HepG2 (cell line): ENCODE results near the gene CBFA2T2. TPM values are rescaled to one million over a fixed set of nuclear protein-coding genes. Genes with fewer than 3 reads are reported as not detected.

ENCODE experiments used
- ATAC-seq: fragments of 200-7000 bp; cut with Tn5 transposase; 3 replicates; pipeline ENCODE4 v1.9.1; 2020; ENCODE audit warnings: mild to moderate bottlenecking, moderate library complexity
- BruUV-seq: library from RNA; stranded (reverse); fragments of 400-500 nt; replicated peaks from 2 replicates; lab custom pipeline; 2021; lab: Mats Ljungman, UMichigan
- CTCF ChIA-PET: fragments of 300-600 bp; formaldehyde crosslinking; extraction: SDS; loops from one replicate; lab custom pipeline; 2021; ENCODE audit warnings: low total read pairs, inconsistent platforms, low intra/inter-chr PET ratio; lab: Yijun Ruan, JAX
- POLR2A ChIA-PET: fragments of 350-600 bp; sonication (Branson Sonifier 250); formaldehyde crosslinking; loops from one replicate; lab custom pipeline; 2020; ENCODE audit warnings: antibody characterized with exemption, inconsistent platforms; lab: Yijun Ruan, JAX
- DNase-seq: peaks from one replicate; pipeline ENCODE4 v3.0.0-alpha.2; 2015; ENCODE audit warnings: low spot score
- FAIRE-seq: peaks from 3 replicates; lab custom pipeline; 2011; peaks lifted over from hg19 to GRCh38; lab: Jason Lieb, UNC
- H2AFZ ChIP-seq: one replicate; pipeline ENCODE4 v1.6.1; 2011; ENCODE audit warnings: low read length, inconsistent platforms
- H3K27ac ChIP-seq: fragments of 300-600 bp; 3 replicates; pipeline ENCODE4 v1.8.0; 2011; ENCODE audit warnings: mixed run types, mild to moderate bottlenecking, mixed read lengths, low read length, inconsistent platforms; ENCODE audit not compliant: insufficient read depth; ENCODE audit errors: extremely low read length
- H3K27me3 ChIP-seq, 2 experiments: fragments of 200-600 bp in 1 of 2; 2 replicates in 1 of 2; 3 replicates in 1 of 2; pipeline versions ENCODE4 v1.6.0 to v1.8.0; 2011; ENCODE audit warnings: low read length in 2 of 2, mild to moderate bottlenecking in 2 of 2, moderate library complexity in 2 of 2, inconsistent platforms in 1 of 2; ENCODE audit not compliant: insufficient read depth in 2 of 2, control insufficient read depth in 1 of 2
- H3K36me3 ChIP-seq, 2 experiments: fragments of 200-600 bp in 1 of 2; replicated peaks in 1 of 2; 2 replicates in 1 of 2; 3 replicates in 1 of 2; pipeline versions ENCODE4 v1.5.1 to v1.8.0; 2011; ENCODE audit warnings: low read length in 2 of 2, inconsistent platforms in 1 of 2; ENCODE audit not compliant: insufficient read depth in 2 of 2, control insufficient read depth in 1 of 2
- H3K4me1 ChIP-seq: 2 replicates; pipeline ENCODE4 v1.5.1; 2012; ENCODE audit warnings: low read length, inconsistent platforms; ENCODE audit not compliant: insufficient read depth
- H3K4me2 ChIP-seq: 2 replicates; pipeline ENCODE4 v1.6.0; 2011; ENCODE audit warnings: low read depth, low read length, inconsistent platforms
- H3K4me3 ChIP-seq, 3 experiments: fragments of 200-600 bp in 1 of 3; sonication (generic), shearing (Covaris generic) in 1 of 3; replicated peaks in 1 of 3; 2 replicates each; pipeline ENCODE4 v1.5.1; 2011 to 2016; ENCODE audit warnings: low read length in 3 of 3, inconsistent platforms in 2 of 3, low read depth in 2 of 3, mild to moderate bottlenecking in 2 of 3, control low read depth in 1 of 3, mixed read lengths in 1 of 3; ENCODE audit not compliant: insufficient read depth in 1 of 3
- H3K79me2 ChIP-seq: one replicate; pipeline ENCODE4 v1.6.1; 2011; ENCODE audit warnings: low read length, inconsistent platforms; ENCODE audit not compliant: insufficient read depth
- H3K9ac ChIP-seq: 2 replicates; pipeline ENCODE4 v1.6.0; 2011; ENCODE audit warnings: mild to moderate bottlenecking, low read depth, low read length, inconsistent platforms; ENCODE audit not compliant: insufficient read depth
- H3K9me3 ChIP-seq: 2 replicates; pipeline ENCODE4 v1.5.1; 2012; ENCODE audit warnings: mild to moderate bottlenecking, low read length
- H4K20me1 ChIP-seq: 2 replicates; pipeline ENCODE4 v1.6.0; 2011; ENCODE audit warnings: inconsistent platforms, mild to moderate bottlenecking, low read length, moderate library complexity; ENCODE audit not compliant: insufficient read depth
- ADNP ChIP-seq: sonication (generic); formaldehyde crosslinking; IDR thresholded peaks from 2 replicates; pipeline ENCODE4 v1.4.0; 2020; ENCODE audit warnings: missing genetic modification reagents
- CHD4 ChIP-seq: fragments of 200-600 bp; sonication (generic); IDR thresholded peaks from 2 replicates; pipeline ENCODE4 v1.7.0; 2017; ENCODE audit warnings: mild to moderate bottlenecking, low read length, borderline replicate concordance
- CSRNP1 ChIP-seq: sonication (generic); formaldehyde crosslinking; IDR thresholded peaks from 2 replicates; pipeline ENCODE4 v1.8.1; 2023; ENCODE audit warnings: mild to moderate bottlenecking, missing genetic modification reagents
- HCFC1 ChIP-seq: fragments of 150-350 bp; IDR thresholded peaks from 2 replicates; pipeline ENCODE4 v1.6.1; 2014; ENCODE audit warnings: low read depth, low read length
- LCORL ChIP-seq, 2 experiments: fragments of 450-650 bp in 1 of 2; sonication (generic) in 1 of 2; formaldehyde crosslinking in 1 of 2; IDR thresholded peaks; 2 replicates each; pipeline versions ENCODE4 v1.5.0 to v1.6.1; 2017 to 2020; ENCODE audit warnings: antibody characterized with exemption in 1 of 2, missing genetic modification reagents in 1 of 2
- NCOR1 ChIP-seq: fragments of 200-600 bp; sonication (generic); IDR thresholded peaks from 2 replicates; pipeline ENCODE4 v1.7.0; 2017; ENCODE audit warnings: antibody characterized with exemption, low read length, borderline replicate concordance
- PRMT3 ChIP-seq: sonication (generic); formaldehyde crosslinking; IDR thresholded peaks from 2 replicates; pipeline ENCODE4 v1.8.1; 2022; ENCODE audit warnings: low read depth, mild to moderate bottlenecking, moderate library complexity, missing genetic modification reagents, borderline replicate concordance
- REPIN1 ChIP-seq: sonication (generic); formaldehyde crosslinking; IDR thresholded peaks from 2 replicates; pipeline ENCODE4 v1.8.0; 2022; ENCODE audit warnings: missing genetic modification reagents, low read depth, mild to moderate bottlenecking, borderline replicate concordance
- SMARCC2 ChIP-seq: fragments of 450-650 bp; IDR thresholded peaks from 2 replicates; pipeline ENCODE4 v1.6.1; 2017; ENCODE audit warnings: antibody characterized with exemption, mild to moderate bottlenecking
- ZMYM3 ChIP-seq: sonication (generic); formaldehyde crosslinking; IDR thresholded peaks from 2 replicates; pipeline ENCODE4 v1.5.1; 2020; ENCODE audit warnings: mild to moderate bottlenecking, missing genetic modification reagents
- ZNF629 ChIP-seq: sonication (generic); formaldehyde crosslinking; conservative IDR thresholded peaks from 2 replicates; pipeline ENCODE4 v1.5.0; 2020; ENCODE audit warnings: missing genetic modification reagents
- WGBS: methylation state at CpG from one replicate; pipeline ENCODE4 v1.1.6; 2017; ENCODE audit warnings: low lambda C conversion rate; 5-methylcytosine and 5-hydroxymethylcytosine counted together
- in situ Hi-C: cut with HindIII; loops from 2 replicates; pipeline ENCODE4 v1.10.0; 2017; ENCODE audit warnings: low pct_unique_long_range_greater_than_20kb; ENCODE audit not compliant: extremely low pct_ligation_motif_present
- intact Hi-C: fragments of 100-400 bp; cut with micrococcal nuclease; formaldehyde crosslinking; loops from one replicate; pipeline ENCODE4 v1.10.0; 2022; ENCODE audit not compliant: unreplicated experiment
- polyA plus RNA-seq, 8 experiments: library from polyadenylated mRNA; depleted of rRNA in 3 of 8; stranded (reverse) in 7 of 8; unstranded in 1 of 8; fragments of >200 nt; fragmentation: Illumina TruSeq in 4 of 8; extraction: Trizol in 4 of 8; gene quantifications; 2 replicates each; pipeline versions ENCODE4 v1.2.1 to v1.2.3, GENCODE V29; 2011 to 2016; ENCODE audit warnings: low read depth in 4 of 8, missing spikeins in 1 of 8, mixed read lengths in 1 of 8; ENCODE audit not compliant: insufficient read depth in 1 of 8
- total RNA-seq, 5 experiments: library from RNA; depleted of rRNA; stranded (reverse); fragments of >200 nt; fragmentation: Illumina TruSeq; extraction: Trizol; gene quantifications; 2 replicates each; pipeline ENCODE4 v1.2.3, GENCODE V29; 2016; ENCODE audit warnings: low read depth in 1 of 5

The CBFA2T2 gene
- total and polyA plus RNA-seq, 2 of the 13 experiments (the other 11 are each of a cell fraction or from before 2014, with no cell fraction given), result 6.3 to 21.2 TPM

GRCh38 chr20:33566781-33567603 is 77.1 kb downstream of the CBFA2T2 start:
- Histone ChIP-seq H3K9me3 (no peaks in the 10 kb centered on the region), H3K9ac (no peak overlapping the region), H3K4me2 (no peak overlapping the region), H3K27ac (no peak overlapping the region), H3K79me2 (peaks cover 16% of the 10 kb centered on the region), H3K4me3 (no peak overlapping the region), H2AFZ (no peak overlapping the region), H4K20me1 (no peaks in the 10 kb centered on the region), H3K4me1 (peaks cover 65% of the 10 kb centered on the region), H3K36me3 (no peaks in the 10 kb centered on the region), H3K27me3 (no peaks in the 10 kb centered on the region)
- CTCF ChIA-PET, result no interaction called here
- POLR2A ChIA-PET, result no interaction called here
- intact Hi-C loops (loop anchor here (10.0 kb wide), 1 partner anchor 52 kb away; no protein-coding TSS in a partner anchor), in situ Hi-C loops (no loop called here)
- TF ChIP-seq REPIN1 (CRISPR knock-in tag) (no peak), NCOR1 (no peak), HCFC1 (no peak), SMARCC2 (no peak), PRMT3 (CRISPR knock-in tag) (no peak)
- no peak for DNase-seq
- ATAC-seq, result no peak
- FAIRE-seq, result no peak
- no TSS peak for BruUV-seq
- WGBS, result 96% methylated on average over 7 of the region's 7 CpGs

GRCh38 chr20:33567949-33568348 is 78.1 kb downstream of the CBFA2T2 start:
- in situ Hi-C loops, result no loop called here
- POLR2A ChIA-PET, result interaction anchor here (0.8 to 1.4 kb wide), 2 partner anchors 13 to 78 kb away, joined by 3 read pairs; partner anchors contain the start of gene CBFA2T2

More at GRCh38 chr20:33567949-33568348, 78.1 kb downstream of the CBFA2T2 start:
- no peak for DNase-seq
- Histone ChIP-seq H2AFZ (no peak overlapping the region), H3K27me3 (no peaks in the 10 kb centered on the region), H3K36me3 (no peaks in the 10 kb centered on the region), H3K4me1 (peaks cover 56% of the 10 kb centered on the region)
- intact Hi-C loops, result loop anchor here (10.0 kb wide), 1 partner anchor 53 kb away; no protein-coding TSS in a partner anchor
- no peak for TF ChIP-seq LCORL (IDR thresholded peaks at IDR 0.05)
- no peak for TF ChIP-seq LCORL (CRISPR knock-in tag; IDR thresholded peaks at IDR 0.05)
- peak; percentile 95 for TF ChIP-seq ZNF629 (CRISPR knock-in tag)
- TF ChIP-seq CHD4, result peak; percentile 99
- 0 out of 2 replicates have a peak, but pooled peaks have one; percentile 21 for TF ChIP-seq ADNP (CRISPR knock-in tag)
- peak; percentile 27; the same call in 1 of the 2 replicates for TF ChIP-seq ZMYM3 (CRISPR knock-in tag)
- no peak for TF ChIP-seq CSRNP1 (CRISPR knock-in tag)
- TF ChIP-seq, all 625 proteins: peak for 4
- no peak for FAIRE-seq
- H3K9me3 ChIP-seq, result no peaks in the 10 kb centered on the region
- 97% methylated on average over 4 of the region's 4 CpGs for WGBS
- H4K20me1 ChIP-seq, result no peaks in the 10 kb centered on the region
- H3K4me3 ChIP-seq, result no peak overlapping the region
- H3K9ac ChIP-seq, result no peak overlapping the region
- BruUV-seq, result no TSS peak
- no peak for ATAC-seq
- CTCF ChIA-PET, result no interaction called here
- H3K79me2 ChIP-seq, result peaks cover 8% of the 10 kb centered on the region
- peak overlapping the region; percentile 28 for H3K27ac ChIP-seq
- no peak overlapping the region for H3K4me2 ChIP-seq
